Activated CD4-positive, alpha-beta memory T cell treated with anti-CD3 and anti-CD28 coated beads, Interleukin-2, amount 10 ng/mL, durations not matched to agents 7 days and 5 days (primary cell): ENCODE results near the gene C1QTNF9B. TPM values are rescaled to one million over a fixed set of nuclear protein-coding genes. Genes with fewer than 3 reads are reported as not detected.

Source experiments
- CTCF ChIA-PET: fragments of 350-600 bp; sonication (Branson Sonifier 250); formaldehyde crosslinking; loops from one replicate; lab custom pipeline; 2021; ENCODE audit warnings: antibody characterized with exemption, inconsistent platforms; lab: Charles Lee
- POLR2A ChIA-PET: fragments of 350-600 bp; sonication (Branson Sonifier 250); formaldehyde crosslinking; loops from one replicate; lab custom pipeline; 2021; ENCODE audit warnings: antibody characterized with exemption; lab: Charles Lee
- DNase-seq: peaks from one replicate; pipeline ENCODE4 v3.0.0-alpha.2; 2020
- H3K27ac Mint-ChIP-seq: one replicate; pipeline ENCODE4 v1.8.0; 2021; ENCODE audit warnings: mild to moderate bottlenecking, mixed read lengths
- H3K27me3 Mint-ChIP-seq: one replicate; pipeline ENCODE4 v1.8.0; 2021; ENCODE audit warnings: mixed read lengths
- H3K36me3 Mint-ChIP-seq: one replicate; pipeline ENCODE4 v1.8.0; 2021; ENCODE audit warnings: low read depth, mixed read lengths
- H3K4me1 Mint-ChIP-seq: one replicate; pipeline ENCODE4 v1.8.0; 2021; ENCODE audit warnings: mixed read lengths
- H3K4me3 Mint-ChIP-seq: one replicate; pipeline ENCODE4 v1.8.0; 2021; ENCODE audit warnings: mild to moderate bottlenecking, mixed read lengths
- H3K9me3 Mint-ChIP-seq: one replicate; pipeline ENCODE4 v1.8.0; 2021; ENCODE audit warnings: mixed read lengths
- total RNA-seq, 2 experiments: library from RNA; stranded (reverse); gene quantifications; one replicate each; pipeline ENCODE4 v1.2.3, GENCODE V29; 2021

C1QTNF9B gene
- total RNA-seq, 2 experiments from 2014 or later = not detected

GRCh38 chr13:23848646-23849141 is 48.6 kb downstream of the C1QTNF9B start:
- CTCF ChIA-PET = interaction anchor here (0.6 kb wide), 1 partner anchor 197 kb away, joined by 3 read pairs; no protein-coding TSS in a partner anchor
- Mint-ChIP-seq H3K4me3 (no peak overlapping the region), H3K4me1 (peaks cover 9% of the 10 kb centered on the region), H3K27ac (no peak overlapping the region), H3K9me3 (no peaks in the 10 kb centered on the region), H3K36me3 (no peaks in the 10 kb centered on the region), H3K27me3 (no peaks in the 10 kb centered on the region)
- POLR2A ChIA-PET = no interaction called here
- DNase-seq = no peak

DNA sequence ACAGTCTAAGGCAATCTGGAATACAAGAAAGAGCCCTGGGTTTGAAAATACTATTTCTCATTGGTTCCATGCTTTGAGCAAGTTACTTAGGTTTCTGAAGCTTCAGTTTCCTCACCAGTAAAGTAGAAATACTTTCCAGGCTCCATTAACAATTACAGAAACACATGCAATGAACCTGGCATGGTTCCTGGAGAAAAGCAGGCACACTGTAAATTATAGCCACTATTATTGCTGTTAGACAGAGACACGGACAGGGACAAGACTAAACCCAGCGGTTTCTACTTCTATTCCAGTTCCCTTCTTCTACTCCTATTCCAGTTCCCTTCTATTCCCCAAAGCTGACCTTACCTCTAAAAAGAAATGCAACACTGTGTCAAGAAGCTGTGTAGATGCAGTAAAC is 49.3 kb downstream of the C1QTNF9B start:
- POLR2A ChIA-PET = no interaction called here
- no peak for DNase-seq
- Mint-ChIP-seq H3K9me3 (no peaks in the 10 kb centered on the region), H3K27ac (no peak overlapping the region), H3K4me1 (peaks cover 12% of the 10 kb centered on the region), H3K27me3 (no peaks in the 10 kb centered on the region), H3K4me3 (no peak overlapping the region), H3K36me3 (no peaks in the 10 kb centered on the region)
- CTCF ChIA-PET = no interaction called here

- no peak for DNase-seq
- CTCF ChIA-PET = no interaction called here
- Mint-ChIP-seq H3K27ac (no peak overlapping the region), H3K27me3 (no peaks in the 10 kb centered on the region), H3K36me3 (no peaks in the 10 kb centered on the region), H3K9me3 (no peaks in the 10 kb centered on the region), H3K4me1 (peaks cover 12% of the 10 kb centered on the region), H3K4me3 (no peak overlapping the region)
- POLR2A ChIA-PET = no interaction called here
These were observed 49.8 kb downstream of the C1QTNF9B start for GRCh38 chr13:23847497-23847896.

DNA sequence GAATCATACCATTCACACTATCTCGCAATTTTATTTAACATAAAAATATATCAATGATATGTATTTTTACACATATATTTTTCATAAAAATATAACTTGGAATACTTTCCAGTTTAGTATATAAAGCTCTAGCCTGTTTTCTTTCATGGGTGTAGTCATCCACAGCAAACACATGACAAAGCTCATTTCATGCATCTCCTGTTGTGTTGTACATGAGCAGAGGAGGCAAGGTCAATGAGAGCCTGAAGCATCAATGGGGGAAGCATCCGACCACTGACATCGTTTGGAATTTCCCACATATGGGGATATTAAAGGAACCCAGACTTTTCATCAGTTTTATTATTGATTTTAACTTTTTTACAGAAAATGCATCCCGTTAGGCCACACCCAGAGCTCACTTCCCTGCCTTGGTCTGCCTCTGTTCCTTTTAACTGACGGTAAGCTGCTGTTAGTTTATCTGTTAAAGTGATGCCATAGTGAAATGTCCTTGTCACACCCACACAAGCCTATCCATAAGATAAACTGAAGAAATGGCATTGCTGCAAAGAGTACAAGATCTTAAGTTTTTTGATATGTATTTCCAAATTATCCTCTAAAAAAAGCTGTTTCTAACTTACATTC is 52.1 kb downstream of the C1QTNF9B start:
- ChIA-PET POLR2A (no interaction called here), CTCF (no interaction called here)
- peaks cover 12% of the 10 kb centered on the region for H3K4me1 Mint-ChIP-seq
- no peak overlapping the region for H3K4me3 Mint-ChIP-seq
- no peak overlapping the region for H3K27ac Mint-ChIP-seq
- H3K27me3 Mint-ChIP-seq = no peaks in the 10 kb centered on the region
- no peaks in the 10 kb centered on the region for H3K9me3 Mint-ChIP-seq
- no peak for DNase-seq
- H3K36me3 Mint-ChIP-seq = no peaks in the 10 kb centered on the region

GRCh38 chr13:23844132-23844531 is 53.2 kb downstream of the C1QTNF9B start:
- no peak for DNase-seq
- H3K36me3 Mint-ChIP-seq = no peaks in the 10 kb centered on the region
- H3K9me3 Mint-ChIP-seq = no peaks in the 10 kb centered on the region
- H3K4me3 Mint-ChIP-seq = no peak overlapping the region
- ChIA-PET POLR2A (no interaction called here), CTCF (no interaction called here)
- H3K27ac Mint-ChIP-seq = no peak overlapping the region
- H3K27me3 Mint-ChIP-seq = no peaks in the 10 kb centered on the region
- H3K4me1 Mint-ChIP-seq = peaks cover 12% of the 10 kb centered on the region

GRCh38 chr13:23843436-23843835 is 53.9 kb downstream of the C1QTNF9B start:
- H3K36me3 Mint-ChIP-seq = no peaks in the 10 kb centered on the region
- peaks cover 12% of the 10 kb centered on the region for H3K4me1 Mint-ChIP-seq
- H3K4me3 Mint-ChIP-seq = no peak overlapping the region
- ChIA-PET POLR2A (no interaction called here), CTCF (no interaction called here)
- no peaks in the 10 kb centered on the region for H3K9me3 Mint-ChIP-seq
- no peaks in the 10 kb centered on the region for H3K27me3 Mint-ChIP-seq
- H3K27ac Mint-ChIP-seq = no peak overlapping the region
- no peak for DNase-seq

DNA sequence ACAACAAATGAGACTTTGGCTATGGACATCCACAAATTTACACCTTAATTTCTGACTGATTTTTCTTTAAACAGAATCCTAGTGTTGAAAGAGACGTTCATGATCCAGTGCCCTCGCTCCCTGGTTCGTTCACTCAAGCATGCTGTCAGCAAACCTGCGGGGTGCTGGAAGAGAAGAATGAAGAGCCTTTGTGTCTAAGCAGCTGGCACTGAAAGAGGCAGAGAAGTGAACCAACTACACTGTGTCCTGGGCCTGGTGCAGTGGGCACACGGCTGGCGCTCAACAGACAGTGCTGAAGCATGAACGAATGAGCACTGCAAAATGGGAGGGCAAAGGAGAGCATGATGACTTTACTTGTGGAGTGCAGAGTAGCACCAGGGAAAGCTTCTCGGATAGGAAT is 54.9 kb downstream of the C1QTNF9B start:
- no peaks in the 10 kb centered on the region for H3K36me3 Mint-ChIP-seq
- H3K4me1 Mint-ChIP-seq = peaks cover 12% of the 10 kb centered on the region
- no peaks in the 10 kb centered on the region for H3K27me3 Mint-ChIP-seq
- DNase-seq = no peak
- no peak overlapping the region for H3K4me3 Mint-ChIP-seq
- ChIA-PET CTCF (no interaction called here), POLR2A (no interaction called here)
- no peaks in the 10 kb centered on the region for H3K9me3 Mint-ChIP-seq
- no peak overlapping the region for H3K27ac Mint-ChIP-seq

Other genes with a start within 250 kb of the C1QTNF9B start
- gene MIPEP, start 8.1 kb downstream of the C1QTNF9B start, total RNA-seq = 1 to 10 TPM; 8.6 to 8.8 TPM